C4-2B (cell line): ENCODE results near the gene DBH.

Experiments used
- CTCF ChIP-seq: fragments of 450-650 bp; conservative IDR thresholded peaks from 2 replicates; pipeline ENCODE4 v1.5.1; 2017; ENCODE audit warnings: mild to moderate bottlenecking
- ZFX ChIP-seq: fragments of 450-650 bp; IDR thresholded peaks from 2 replicates; pipeline ENCODE4 v1.6.1; 2017

- TF ChIP-seq CTCF, result no peak
- no peak for TF ChIP-seq ZFX
Observed at GRCh38 chr9:133641861-133642595, 5.9 kb downstream of the DBH start.
